Omental fat pad (tissue), 4 donors: Measurements from ENCODE around the gene SPAG4. TPM values are rescaled to one million over a fixed set of nuclear protein-coding genes. Genes with fewer than 3 reads are reported as not detected.

Source experiments
- ATAC-seq: fragments of 150-250 bp; one replicate; pipeline ENCODE4 v1.9.1; 2016; ENCODE audit warnings: mild to moderate bottlenecking, moderate library complexity; ENCODE audit not compliant: low FRiP score
- DNase-seq: peaks from one replicate; pipeline ENCODE4 v3.0.0-alpha.2; 2019; ENCODE audit warnings: low spot score
- total RNA-seq, 4 donors: library from RNA; depleted of rRNA; stranded (reverse); fragments of >200 nt; gene quantifications; one replicate each; pipeline ENCODE4 v1.1.0, GENCODE V29; 2016
- TF ChIP-seq, protein P1 (sequence below), 3 donors: fragments of 450-650 bp; IDR thresholded peaks; one replicate each; pipeline ENCODE4 v1.5.1; 2016 to 2017; ENCODE audit warnings: antibody characterized with exemption in 3 of 3, mild to moderate bottlenecking in 3 of 3, moderate library complexity in 2 of 3

The SPAG4 gene
- total RNA-seq, 4 donors from 2014 or later, result 2.5 to 7.4 (median 3.1) TPM

DNA sequence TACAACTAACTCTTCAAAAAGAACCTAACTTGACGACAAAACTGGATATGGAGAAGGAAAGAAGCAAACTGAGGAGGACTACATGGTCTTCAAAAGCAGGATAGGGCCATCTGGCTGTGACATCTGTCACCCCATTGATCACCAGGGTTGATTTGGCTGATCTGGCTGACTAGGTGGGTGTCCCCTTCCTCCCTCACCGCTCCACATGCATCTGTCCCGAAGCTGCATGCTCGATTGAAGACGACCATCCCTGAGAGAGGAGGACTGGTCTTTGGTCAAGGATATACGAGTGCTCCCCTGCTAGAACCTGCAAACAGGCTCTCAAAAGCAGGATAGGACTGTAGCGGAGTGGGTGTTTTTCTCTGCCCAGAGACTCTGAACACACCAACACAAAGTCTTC is 27.4 kb downstream of the SPAG4 start:
- no peak for ATAC-seq
- DNase-seq, result no peak
- TF ChIP-seq, protein P1, sequence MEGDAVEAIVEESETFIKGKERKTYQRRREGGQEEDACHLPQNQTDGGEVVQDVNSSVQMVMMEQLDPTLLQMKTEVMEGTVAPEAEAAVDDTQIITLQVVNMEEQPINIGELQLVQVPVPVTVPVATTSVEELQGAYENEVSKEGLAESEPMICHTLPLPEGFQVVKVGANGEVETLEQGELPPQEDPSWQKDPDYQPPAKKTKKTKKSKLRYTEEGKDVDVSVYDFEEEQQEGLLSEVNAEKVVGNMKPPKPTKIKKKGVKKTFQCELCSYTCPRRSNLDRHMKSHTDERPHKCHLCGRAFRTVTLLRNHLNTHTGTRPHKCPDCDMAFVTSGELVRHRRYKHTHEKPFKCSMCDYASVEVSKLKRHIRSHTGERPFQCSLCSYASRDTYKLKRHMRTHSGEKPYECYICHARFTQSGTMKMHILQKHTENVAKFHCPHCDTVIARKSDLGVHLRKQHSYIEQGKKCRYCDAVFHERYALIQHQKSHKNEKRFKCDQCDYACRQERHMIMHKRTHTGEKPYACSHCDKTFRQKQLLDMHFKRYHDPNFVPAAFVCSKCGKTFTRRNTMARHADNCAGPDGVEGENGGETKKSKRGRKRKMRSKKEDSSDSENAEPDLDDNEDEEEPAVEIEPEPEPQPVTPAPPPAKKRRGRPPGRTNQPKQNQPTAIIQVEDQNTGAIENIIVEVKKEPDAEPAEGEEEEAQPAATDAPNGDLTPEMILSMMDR (IDR thresholded peaks at IDR 0.05), result no peak

DNA sequence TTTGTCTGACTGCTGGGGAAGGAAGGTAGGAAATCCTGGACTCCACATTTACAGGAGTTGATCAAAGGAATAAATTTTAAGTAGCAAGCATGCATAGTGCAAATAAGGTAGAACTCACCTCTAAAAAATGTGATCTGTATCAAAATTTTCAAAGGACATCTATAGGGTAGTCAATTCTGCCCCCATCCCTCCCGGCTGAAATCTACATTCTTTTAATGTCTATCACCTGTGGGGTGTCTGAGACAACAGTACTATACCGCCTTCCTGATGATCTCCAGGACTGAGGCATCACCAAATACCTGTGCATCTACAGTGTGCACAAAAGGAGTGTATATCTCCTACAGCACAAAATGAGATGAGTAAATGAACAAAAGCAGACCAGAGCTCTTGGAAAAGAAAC is 29.2 kb downstream of the SPAG4 start:
- DNase-seq (no peak), ATAC-seq (no peak)
- TF ChIP-seq, protein P1 (IDR thresholded peaks at IDR 0.05), result no peak

DNA sequence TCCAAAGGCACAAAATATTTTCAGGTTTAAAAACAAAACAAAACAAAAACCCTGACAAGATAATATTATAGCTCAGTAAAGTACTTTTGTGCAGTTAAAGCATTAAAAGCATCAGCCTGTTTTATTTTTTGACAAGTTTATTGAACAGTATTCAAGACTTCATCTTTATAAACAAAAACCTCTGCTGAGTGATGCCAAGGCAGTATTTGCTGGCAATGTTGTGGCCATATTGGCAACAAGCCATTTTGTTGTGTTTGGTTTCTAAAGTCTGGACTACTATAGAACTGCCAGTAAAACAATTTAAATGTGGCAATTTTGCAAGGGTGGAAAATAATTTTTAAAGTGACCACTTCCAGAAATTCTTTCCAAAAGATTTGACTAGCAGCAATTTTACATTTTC is 33.2 kb downstream of the SPAG4 start:
- DNase-seq, result no peak

DNA sequence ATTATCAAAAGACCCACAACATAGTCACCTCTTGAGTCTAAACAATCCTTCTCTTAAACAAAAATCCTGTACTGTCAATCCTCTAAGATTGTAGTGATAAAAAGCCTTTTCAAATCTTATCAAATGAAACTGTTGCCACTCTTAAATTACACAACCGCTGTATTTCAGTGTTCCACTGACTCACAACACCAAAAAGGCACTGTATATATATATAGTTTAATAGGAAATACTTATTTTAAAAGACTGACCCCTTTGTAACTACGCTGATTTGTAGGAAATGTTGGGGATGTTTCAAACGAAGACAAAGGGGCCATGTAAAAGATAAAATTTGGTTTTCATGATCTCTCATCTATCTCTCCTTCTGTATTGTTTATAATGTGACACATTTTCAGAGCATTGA is 35.0 kb downstream of the SPAG4 start:
- TF ChIP-seq, protein P1 (IDR thresholded peaks at IDR 0.05), result no peak
- ATAC-seq (no peak), DNase-seq (no peak)

More for the DNA sequence above, 33.2 kb downstream of the SPAG4 start:
- TF ChIP-seq, protein P1 (IDR thresholded peaks at IDR 0.05), result no peak
- no peak for ATAC-seq

DNA sequence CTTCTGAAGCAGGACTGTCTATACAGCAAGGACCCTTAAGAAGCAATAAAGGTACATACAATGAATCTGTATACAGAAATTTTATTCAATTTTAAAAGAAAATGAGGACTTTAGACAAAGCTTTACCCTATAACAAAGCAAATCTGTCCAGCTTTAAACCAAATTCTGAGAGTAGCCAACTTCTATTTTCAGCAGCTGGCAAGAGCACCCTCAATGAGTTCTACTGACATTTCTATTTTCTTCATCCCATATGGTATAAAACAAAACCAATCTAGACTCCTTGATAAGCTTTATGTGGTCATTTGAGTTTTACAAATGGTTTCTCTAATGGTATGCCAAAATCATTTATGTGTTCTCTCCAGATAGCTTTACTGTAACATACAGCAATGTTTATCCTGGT is 36.3 kb downstream of the SPAG4 start:
- ATAC-seq, result no peak
- TF ChIP-seq, protein P1 (IDR thresholded peaks at IDR 0.05), result no peak
- DNase-seq, result no peak

DNA sequence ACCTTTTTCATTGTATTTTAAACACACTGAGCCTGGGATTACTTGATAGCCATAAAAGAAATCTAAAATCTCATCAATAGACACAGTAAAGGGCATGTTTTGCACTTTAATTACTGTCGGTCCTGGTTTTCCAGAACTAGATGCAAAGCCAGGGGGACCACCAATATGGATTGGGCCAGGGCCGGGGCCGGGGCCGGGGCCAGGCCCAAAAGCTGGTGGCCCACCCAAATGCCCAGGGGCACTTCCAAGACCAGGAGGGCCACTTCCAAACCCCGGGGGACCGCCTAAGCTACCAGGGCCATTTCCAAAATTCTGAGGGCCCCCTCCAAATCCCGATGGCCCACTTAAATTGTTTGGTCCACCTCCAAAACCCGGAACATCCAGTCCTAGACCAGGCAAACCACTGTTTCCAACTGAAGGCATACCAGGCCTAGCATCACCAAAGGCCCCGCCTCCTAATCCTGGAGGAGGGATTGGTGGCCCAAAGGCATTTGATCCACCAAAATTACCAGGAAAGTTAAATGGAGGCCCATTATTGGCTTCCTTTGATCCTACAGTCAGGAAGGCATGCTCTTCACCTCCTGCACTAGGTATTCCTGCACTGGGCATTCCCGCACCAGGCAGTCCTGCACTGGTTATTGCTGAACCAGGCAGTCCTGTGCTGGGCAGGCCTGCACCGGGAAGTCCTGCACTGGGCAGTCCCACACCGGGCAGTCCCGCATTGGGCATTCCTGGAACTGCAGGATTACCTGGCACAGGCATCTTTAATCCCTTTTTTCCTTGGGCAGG is 37.2 kb downstream of the SPAG4 start:
- no peak for DNase-seq
- ATAC-seq, result no peak
- TF ChIP-seq, protein P1 (IDR thresholded peaks at IDR 0.05), result no peak

DNA sequence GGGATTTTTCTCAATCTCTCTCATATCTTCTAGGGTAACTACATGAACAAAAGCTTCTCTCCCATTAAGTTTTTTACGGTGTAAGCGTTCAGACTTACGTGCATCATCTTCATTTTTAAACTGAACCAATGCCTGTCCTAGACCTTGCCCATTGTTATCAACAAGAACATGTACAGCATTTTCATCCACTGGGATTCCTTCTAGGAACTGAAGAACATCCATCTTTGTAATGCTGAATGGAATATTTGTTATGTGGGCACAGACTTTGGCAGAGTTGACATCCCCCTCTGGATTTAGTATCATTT is 37.8 kb downstream of the SPAG4 start:
- ATAC-seq (no peak), DNase-seq (no peak)
- TF ChIP-seq, protein P1 (IDR thresholded peaks at IDR 0.05), result no peak
